ENCODE results near the gene CD300E. TPM values are rescaled to one million over a fixed set of nuclear protein-coding genes. Genes with fewer than 3 reads are reported as not detected.

Gene CD300E
- total and polyA plus RNA-seq, 2 of the 13 experiments (the other 11 are each of a cell fraction or from before 2014, with no cell fraction given): not detected

DNA sequence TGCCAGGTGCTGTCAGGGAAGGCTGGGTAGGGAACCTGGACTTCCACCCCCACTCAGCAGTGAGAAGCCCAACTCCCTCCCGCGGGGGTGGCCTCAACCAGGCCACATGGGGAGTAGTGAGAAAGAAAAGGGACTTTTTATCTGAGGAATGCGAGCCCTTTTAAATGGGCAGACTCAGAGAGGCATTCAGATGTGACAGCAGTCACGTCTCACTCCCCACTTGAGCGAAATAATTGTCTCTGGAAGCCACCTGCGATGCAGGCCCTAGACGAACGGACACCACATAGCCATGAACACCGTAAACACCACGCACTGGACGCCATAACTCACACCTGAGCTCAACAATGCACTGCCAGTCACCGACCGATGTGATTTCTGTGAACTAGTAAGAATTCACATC, 11.9 kb upstream of the CD300E start:
- Histone ChIP-seq H3K79me2 (ENCODE audit: insufficient read depth, low read length) (no peaks in the 10 kb centered on the region), H3K27ac (ENCODE audit: extremely low read length, insufficient read depth, low read length) (no peak overlapping the region), H4K20me1 (ENCODE audit: insufficient read depth, low read length) (no peaks in the 10 kb centered on the region), H3K4me2 (ENCODE audit: low read depth, low read length) (peak overlapping the region; percentile 1; the same call in 1 of the 2 replicates), H3K4me3 (replicated peaks in 1 of 3; ENCODE audit: insufficient read depth in 1 of 3, low read depth in 2 of 3, low read length in 3 of 3) (no peak overlapping the region), H2AFZ (ENCODE audit: low read length) (no peak overlapping the region), H3K4me1 (ENCODE audit: insufficient read depth, low read length) (no peaks in the 10 kb centered on the region), H3K9ac (ENCODE audit: insufficient read depth, low read depth, low read length) (no peak overlapping the region), H3K9me3 (ENCODE audit: low read length) (no peaks in the 10 kb centered on the region), H3K27me3 (ENCODE audit: control insufficient read depth in 1 of 2, insufficient read depth in 2 of 2, low read length in 2 of 2) (peaks cover 12 to 65% of the 10 kb centered on the region in 2 experiments; a peak in 3 of 5 replicates), H3K36me3 (replicated peaks in 1 of 2; ENCODE audit: control insufficient read depth in 1 of 2, insufficient read depth in 2 of 2, low read length in 2 of 2) (no peaks in the 10 kb centered on the region)
- ChIA-PET POLR2A (no interaction called here), CTCF (ENCODE audit: low intra/inter-chr PET ratio, low total read pairs) (no interaction called here)
- ATAC-seq (no peak), DNase-seq (ENCODE audit: low spot score) (no peak), FAIRE-seq (no peak)
- no TSS peak for BruUV-seq (replicated peaks)
- in situ Hi-C loops (cut with HindIII; ENCODE audit: extremely low pct_ligation_motif_present, low pct_unique_long_range_greater_than_20kb) (no loop called here), intact Hi-C loops (cut with micrococcal nuclease; ENCODE audit: unreplicated experiment) (no loop called here)
- 10% methylated on average over 10 of the region's 13 CpGs for WGBS (ENCODE audit: low lambda C conversion rate)
- TF ChIP-seq, protein P1, sequence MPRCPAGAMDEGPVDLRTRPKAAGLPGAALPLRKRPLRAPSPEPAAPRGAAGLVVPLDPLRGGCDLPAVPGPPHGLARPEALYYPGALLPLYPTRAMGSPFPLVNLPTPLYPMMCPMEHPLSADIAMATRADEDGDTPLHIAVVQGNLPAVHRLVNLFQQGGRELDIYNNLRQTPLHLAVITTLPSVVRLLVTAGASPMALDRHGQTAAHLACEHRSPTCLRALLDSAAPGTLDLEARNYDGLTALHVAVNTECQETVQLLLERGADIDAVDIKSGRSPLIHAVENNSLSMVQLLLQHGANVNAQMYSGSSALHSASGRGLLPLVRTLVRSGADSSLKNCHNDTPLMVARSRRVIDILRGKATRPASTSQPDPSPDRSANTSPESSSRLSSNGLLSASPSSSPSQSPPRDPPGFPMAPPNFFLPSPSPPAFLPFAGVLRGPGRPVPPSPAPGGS (CRISPR knock-in tag; IDR thresholded peaks at IDR 0.05): no peak
- TF ChIP-seq, protein P2, sequence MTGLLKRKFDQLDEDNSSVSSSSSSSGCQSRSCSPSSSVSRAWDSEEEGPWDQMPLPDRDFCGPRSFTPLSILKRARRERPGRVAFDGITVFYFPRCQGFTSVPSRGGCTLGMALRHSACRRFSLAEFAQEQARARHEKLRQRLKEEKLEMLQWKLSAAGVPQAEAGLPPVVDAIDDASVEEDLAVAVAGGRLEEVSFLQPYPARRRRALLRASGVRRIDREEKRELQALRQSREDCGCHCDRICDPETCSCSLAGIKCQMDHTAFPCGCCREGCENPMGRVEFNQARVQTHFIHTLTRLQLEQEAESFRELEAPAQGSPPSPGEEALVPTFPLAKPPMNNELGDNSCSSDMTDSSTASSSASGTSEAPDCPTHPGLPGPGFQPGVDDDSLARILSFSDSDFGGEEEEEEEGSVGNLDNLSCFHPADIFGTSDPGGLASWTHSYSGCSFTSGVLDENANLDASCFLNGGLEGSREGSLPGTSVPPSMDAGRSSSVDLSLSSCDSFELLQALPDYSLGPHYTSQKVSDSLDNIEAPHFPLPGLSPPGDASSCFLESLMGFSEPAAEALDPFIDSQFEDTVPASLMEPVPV (CRISPR knock-in tag; IDR thresholded peaks at IDR 0.05): no peak
- TF ChIP-seq CHCHD3 (CRISPR knock-in tag; IDR thresholded peaks at IDR 0.05) (no peak), ARID2 (CRISPR knock-in tag; IDR thresholded peaks at IDR 0.05; ENCODE audit: borderline replicate concordance) (no peak), PAWR (CRISPR knock-in tag; IDR thresholded peaks at IDR 0.05; ENCODE audit: borderline replicate concordance) (no peak), ZNF616 (CRISPR knock-in tag; IDR thresholded peaks at IDR 0.05; ENCODE audit: low read depth) (no peak), ZNF619 (CRISPR knock-in tag; IDR thresholded peaks at IDR 0.05) (no peak), TOPORS (CRISPR knock-in tag; IDR thresholded peaks at IDR 0.05) (no peak), RFX1 (IDR thresholded peaks at IDR 0.05) (no peak), FOXP1 (IDR thresholded peaks at IDR 0.05) (no peak), FOXP1 (CRISPR knock-in tag; IDR thresholded peaks at IDR 0.05) (no peak)
- TF ChIP-seq, protein P3, sequence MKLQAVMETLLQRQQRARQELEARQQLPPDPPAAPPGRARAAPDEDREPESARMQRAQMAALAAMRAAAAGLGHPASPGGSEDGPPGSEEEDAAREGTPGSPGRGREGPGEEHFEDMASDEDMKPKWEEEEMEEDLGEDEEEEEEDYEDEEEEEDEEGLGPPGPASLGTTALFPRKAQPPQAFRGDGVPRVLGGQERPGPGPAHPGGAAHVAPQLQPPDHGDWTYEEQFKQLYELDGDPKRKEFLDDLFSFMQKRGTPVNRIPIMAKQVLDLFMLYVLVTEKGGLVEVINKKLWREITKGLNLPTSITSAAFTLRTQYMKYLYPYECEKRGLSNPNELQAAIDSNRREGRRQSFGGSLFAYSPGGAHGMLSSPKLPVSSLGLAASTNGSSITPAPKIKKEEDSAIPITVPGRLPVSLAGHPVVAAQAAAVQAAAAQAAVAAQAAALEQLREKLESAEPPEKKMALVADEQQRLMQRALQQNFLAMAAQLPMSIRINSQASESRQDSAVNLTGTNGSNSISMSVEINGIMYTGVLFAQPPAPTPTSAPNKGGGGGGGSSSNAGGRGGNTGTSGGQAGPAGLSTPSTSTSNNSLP (IDR thresholded peaks at IDR 0.05; ENCODE audit: low read depth, low read length): no peak
- TF ChIP-seq, protein P4, sequence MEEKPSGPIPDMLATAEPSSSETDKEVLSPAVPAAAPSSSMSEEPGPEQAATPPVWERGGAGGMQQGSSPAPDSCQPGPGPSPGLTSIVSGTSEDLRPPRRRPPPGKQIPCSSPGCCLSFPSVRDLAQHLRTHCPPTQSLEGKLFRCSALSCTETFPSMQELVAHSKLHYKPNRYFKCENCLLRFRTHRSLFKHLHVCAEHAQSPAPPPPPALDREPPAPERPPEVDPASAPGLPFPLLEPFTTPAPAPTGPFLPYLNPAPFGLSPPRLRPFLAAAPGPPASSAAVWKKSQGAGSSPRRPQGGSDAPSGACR (CRISPR knock-in tag; IDR thresholded peaks at IDR 0.05): no peak
- TF ChIP-seq, protein P5, sequence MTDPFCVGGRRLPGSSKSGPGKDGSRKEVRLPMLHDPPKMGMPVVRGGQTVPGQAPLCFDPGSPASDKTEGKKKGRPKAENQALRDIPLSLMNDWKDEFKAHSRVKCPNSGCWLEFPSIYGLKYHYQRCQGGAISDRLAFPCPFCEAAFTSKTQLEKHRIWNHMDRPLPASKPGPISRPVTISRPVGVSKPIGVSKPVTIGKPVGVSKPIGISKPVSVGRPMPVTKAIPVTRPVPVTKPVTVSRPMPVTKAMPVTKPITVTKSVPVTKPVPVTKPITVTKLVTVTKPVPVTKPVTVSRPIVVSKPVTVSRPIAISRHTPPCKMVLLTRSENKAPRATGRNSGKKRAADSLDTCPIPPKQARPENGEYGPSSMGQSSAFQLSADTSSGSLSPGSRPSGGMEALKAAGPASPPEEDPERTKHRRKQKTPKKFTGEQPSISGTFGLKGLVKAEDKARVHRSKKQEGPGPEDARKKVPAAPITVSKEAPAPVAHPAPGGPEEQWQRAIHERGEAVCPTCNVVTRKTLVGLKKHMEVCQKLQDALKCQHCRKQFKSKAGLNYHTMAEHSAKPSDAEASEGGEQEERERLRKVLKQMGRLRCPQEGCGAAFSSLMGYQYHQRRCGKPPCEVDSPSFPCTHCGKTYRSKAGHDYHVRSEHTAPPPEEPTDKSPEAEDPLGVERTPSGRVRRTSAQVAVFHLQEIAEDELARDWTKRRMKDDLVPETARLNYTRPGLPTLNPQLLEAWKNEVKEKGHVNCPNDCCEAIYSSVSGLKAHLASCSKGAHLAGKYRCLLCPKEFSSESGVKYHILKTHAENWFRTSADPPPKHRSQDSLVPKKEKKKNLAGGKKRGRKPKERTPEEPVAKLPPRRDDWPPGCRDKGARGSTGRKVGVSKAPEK (CRISPR knock-in tag; IDR thresholded peaks at IDR 0.05; ENCODE audit: borderline replicate concordance): no peak
- TF ChIP-seq, protein P6, sequence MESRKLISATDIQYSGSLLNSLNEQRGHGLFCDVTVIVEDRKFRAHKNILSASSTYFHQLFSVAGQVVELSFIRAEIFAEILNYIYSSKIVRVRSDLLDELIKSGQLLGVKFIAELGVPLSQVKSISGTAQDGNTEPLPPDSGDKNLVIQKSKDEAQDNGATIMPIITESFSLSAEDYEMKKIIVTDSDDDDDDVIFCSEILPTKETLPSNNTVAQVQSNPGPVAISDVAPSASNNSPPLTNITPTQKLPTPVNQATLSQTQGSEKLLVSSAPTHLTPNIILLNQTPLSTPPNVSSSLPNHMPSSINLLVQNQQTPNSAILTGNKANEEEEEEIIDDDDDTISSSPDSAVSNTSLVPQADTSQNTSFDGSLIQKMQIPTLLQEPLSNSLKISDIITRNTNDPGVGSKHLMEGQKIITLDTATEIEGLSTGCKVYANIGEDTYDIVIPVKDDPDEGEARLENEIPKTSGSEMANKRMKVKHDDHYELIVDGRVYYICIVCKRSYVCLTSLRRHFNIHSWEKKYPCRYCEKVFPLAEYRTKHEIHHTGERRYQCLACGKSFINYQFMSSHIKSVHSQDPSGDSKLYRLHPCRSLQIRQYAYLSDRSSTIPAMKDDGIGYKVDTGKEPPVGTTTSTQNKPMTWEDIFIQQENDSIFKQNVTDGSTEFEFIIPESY (CRISPR knock-in tag; IDR thresholded peaks at IDR 0.05): no peak

Data from HepG2 (cell line).